A673 (cell line): Measurements from ENCODE around the gene CBX3. TPM values are rescaled to one million over a fixed set of nuclear protein-coding genes. Genes with fewer than 3 reads are reported as not detected.

Experiments used
- BruUV-seq: library from RNA; stranded (reverse); fragments of 400-500 nt; replicated peaks from 2 replicates; lab custom pipeline; 2021; lab: Mats Ljungman, UMichigan
- CTCF ChIA-PET: fragments of 300-600 bp; sonication (Branson Sonifier 250); formaldehyde crosslinking; loops from one replicate; lab custom pipeline; 2022; ENCODE audit warnings: antibody characterized with exemption; lab: Charles Lee
- POLR2A ChIA-PET: fragments of 300-600 bp; sonication (Branson Sonifier 250); formaldehyde crosslinking; loops from one replicate; lab custom pipeline; 2022; ENCODE audit warnings: antibody characterized with exemption; ENCODE audit not compliant: low non-redundant PET; lab: Charles Lee
- DNase-seq: peaks from one replicate; pipeline ENCODE4 v3.0.0-alpha.2; 2015; ENCODE audit warnings: low spot score
- H3K27ac ChIP-seq: fragments of 200-600 bp; sonication (generic); 2 replicates; pipeline ENCODE4 v1.5.1; 2016; ENCODE audit warnings: mixed run types, low read depth, mild to moderate bottlenecking, mixed read lengths, antibody characterized with exemption, low read length; ENCODE audit not compliant: poor library complexity, severe bottlenecking
- H3K27me3 ChIP-seq: fragments of 200-600 bp; sonication (generic); replicated peaks from 2 replicates; pipeline ENCODE4 v1.6.1; 2017; ENCODE audit warnings: mixed run types, low read depth, mild to moderate bottlenecking, mixed read lengths, antibody characterized with exemption, low read length; ENCODE audit not compliant: insufficient read depth, poor library complexity
- H3K36me3 ChIP-seq: fragments of 200-600 bp; sonication (generic); 2 replicates; pipeline ENCODE4 v1.6.1; 2016; ENCODE audit warnings: mixed run types, mild to moderate bottlenecking, mixed read lengths, antibody characterized with exemption, low read length; ENCODE audit not compliant: insufficient read depth, poor library complexity, severe bottlenecking
- H3K4me1 ChIP-seq: fragments of 200-600 bp; sonication (generic); 2 replicates; pipeline ENCODE4 v1.6.1; 2017; ENCODE audit warnings: mixed run types, mild to moderate bottlenecking, mixed read lengths, antibody characterized with exemption, low read length; ENCODE audit not compliant: insufficient read depth, poor library complexity, severe bottlenecking
- H3K4me3 ChIP-seq: fragments of 200-600 bp; sonication (generic); 2 replicates; pipeline ENCODE4 v1.5.1; 2016; ENCODE audit warnings: low read depth, mixed run types, mild to moderate bottlenecking, mixed read lengths, low read length; ENCODE audit not compliant: poor library complexity, severe bottlenecking
- H3K9me3 ChIP-seq: fragments of 200-600 bp; sonication (generic); 2 replicates; pipeline ENCODE4 v1.6.1; 2016; ENCODE audit warnings: mixed run types, low read depth, mild to moderate bottlenecking, mixed read lengths, antibody characterized with exemption, low read length; ENCODE audit not compliant: poor library complexity, severe bottlenecking
- EZH2 ChIP-seq: fragments of 200-600 bp; sonication (generic); IDR thresholded peaks from 2 replicates; pipeline ENCODE4 v1.6.1; 2017; ENCODE audit warnings: borderline replicate concordance, low read depth, mild to moderate bottlenecking, mixed read lengths, antibody characterized with exemption, low read length; ENCODE audit not compliant: poor library complexity, severe bottlenecking
- intact Hi-C: fragments of 100-400 bp; cut with micrococcal nuclease; formaldehyde crosslinking; loops from one replicate; pipeline ENCODE4 v1.10.0; 2022; ENCODE audit not compliant: unreplicated experiment
- total RNA-seq: library from RNA; stranded (reverse); gene quantifications from 2 replicates; pipeline ENCODE4 v1.2.3, GENCODE V29; 2021
- TF ChIP-seq, protein P1 (sequence below): fragments of 300-800, 200-600 bp; sonication (generic); conservative IDR thresholded peaks from 2 replicates; pipeline ENCODE4 v1.5.1; 2017; ENCODE audit warnings: low read depth, mild to moderate bottlenecking, antibody characterized with exemption, low read length, moderate library complexity, mixed read lengths

CBX3 gene
- total RNA-seq, 1 experiment from 2014 or later: 228 TPM

DNA sequence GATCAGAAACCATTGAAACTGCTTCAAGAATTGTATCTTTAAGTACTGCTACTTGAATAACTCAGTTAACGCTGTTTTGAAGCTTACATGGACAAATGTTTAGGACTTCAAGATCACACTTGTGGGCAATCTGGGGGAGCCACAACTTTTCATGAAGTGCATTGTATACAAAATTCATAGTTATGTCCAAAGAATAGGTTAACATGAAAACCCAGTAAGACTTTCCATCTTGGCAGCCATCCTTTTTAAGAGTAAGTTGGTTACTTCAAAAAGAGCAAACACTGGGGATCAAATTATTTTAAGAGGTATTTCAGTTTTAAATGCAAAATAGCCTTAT lies 15.7 kb upstream of the CBX3 start:
- intact Hi-C loops: no loop called here
- Histone ChIP-seq H3K4me3 (no peak overlapping the region), H3K4me1 (no peaks in the 10 kb centered on the region), H3K27ac (no peak overlapping the region), H3K9me3 (no peaks in the 10 kb centered on the region), H3K27me3 (no peaks in the 10 kb centered on the region), H3K36me3 (peaks cover 34% of the 10 kb centered on the region)
- ChIA-PET POLR2A (no interaction called here), CTCF (no interaction called here)
- BruUV-seq: TSS peak; percentile 50
- TF ChIP-seq, protein P1, sequence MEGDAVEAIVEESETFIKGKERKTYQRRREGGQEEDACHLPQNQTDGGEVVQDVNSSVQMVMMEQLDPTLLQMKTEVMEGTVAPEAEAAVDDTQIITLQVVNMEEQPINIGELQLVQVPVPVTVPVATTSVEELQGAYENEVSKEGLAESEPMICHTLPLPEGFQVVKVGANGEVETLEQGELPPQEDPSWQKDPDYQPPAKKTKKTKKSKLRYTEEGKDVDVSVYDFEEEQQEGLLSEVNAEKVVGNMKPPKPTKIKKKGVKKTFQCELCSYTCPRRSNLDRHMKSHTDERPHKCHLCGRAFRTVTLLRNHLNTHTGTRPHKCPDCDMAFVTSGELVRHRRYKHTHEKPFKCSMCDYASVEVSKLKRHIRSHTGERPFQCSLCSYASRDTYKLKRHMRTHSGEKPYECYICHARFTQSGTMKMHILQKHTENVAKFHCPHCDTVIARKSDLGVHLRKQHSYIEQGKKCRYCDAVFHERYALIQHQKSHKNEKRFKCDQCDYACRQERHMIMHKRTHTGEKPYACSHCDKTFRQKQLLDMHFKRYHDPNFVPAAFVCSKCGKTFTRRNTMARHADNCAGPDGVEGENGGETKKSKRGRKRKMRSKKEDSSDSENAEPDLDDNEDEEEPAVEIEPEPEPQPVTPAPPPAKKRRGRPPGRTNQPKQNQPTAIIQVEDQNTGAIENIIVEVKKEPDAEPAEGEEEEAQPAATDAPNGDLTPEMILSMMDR: no peak
- TF ChIP-seq EZH2: no peak
- DNase-seq: no peak

DNA sequence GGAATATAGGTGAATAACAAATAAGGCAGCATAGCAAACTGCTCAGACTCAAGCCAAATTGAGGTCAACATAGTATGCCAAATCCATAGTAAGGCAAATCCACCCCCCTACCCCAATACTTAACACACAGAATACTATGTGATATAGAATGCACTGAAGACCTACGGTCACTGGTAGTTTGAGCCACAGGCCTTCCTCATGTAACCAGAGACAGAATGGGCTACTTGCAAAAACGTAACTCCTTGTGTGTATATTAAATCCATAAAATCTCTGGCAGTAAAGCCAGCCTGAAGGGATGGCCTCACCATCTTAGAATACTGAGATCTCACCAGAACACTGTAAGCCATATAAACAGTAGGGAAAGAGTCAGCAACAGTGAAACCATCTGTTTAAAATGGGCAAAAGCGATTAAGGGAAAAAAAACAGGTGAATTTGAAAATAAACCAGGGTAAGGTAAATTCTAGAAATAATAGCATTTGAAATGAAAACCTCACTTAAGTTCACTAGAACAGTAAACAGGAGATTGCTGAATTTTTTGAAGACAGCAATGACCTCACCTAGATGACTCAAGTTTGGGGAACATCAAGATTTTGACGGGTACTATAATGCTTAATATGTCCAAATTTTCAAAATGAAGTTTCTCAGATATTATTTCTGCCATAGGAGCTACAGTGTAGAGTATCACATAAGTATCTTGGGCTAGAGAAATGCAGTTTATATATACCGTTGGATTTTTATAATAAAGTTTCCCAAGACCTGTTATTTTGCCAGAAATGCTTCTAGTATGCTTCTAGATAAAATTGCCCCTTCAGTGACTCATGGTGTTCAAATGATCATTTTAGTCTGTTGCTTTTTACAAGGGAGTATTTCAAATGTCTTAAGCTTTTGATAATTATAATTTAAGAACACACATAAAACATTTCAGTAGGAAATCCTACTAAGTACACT lies 14.9 kb upstream of the CBX3 start:
- no peak for TF ChIP-seq EZH2
- TF ChIP-seq, protein P1: no peak
- H3K4me3 ChIP-seq: no peak overlapping the region
- intact Hi-C loops: no loop called here
- no peaks in the 10 kb centered on the region for H3K9me3 ChIP-seq
- H3K36me3 ChIP-seq: peaks cover 42% of the 10 kb centered on the region
- DNase-seq: no peak
- H3K27ac ChIP-seq: no peak overlapping the region
- BruUV-seq: no TSS peak
- no peaks in the 10 kb centered on the region for H3K4me1 ChIP-seq
- CTCF ChIA-PET: interaction anchor here (1.0 kb wide), 1 partner anchor 96 kb away, joined by 4 read pairs; no protein-coding TSS in a partner anchor
- POLR2A ChIA-PET: no interaction called here
- no peaks in the 10 kb centered on the region for H3K27me3 ChIP-seq

DNA sequence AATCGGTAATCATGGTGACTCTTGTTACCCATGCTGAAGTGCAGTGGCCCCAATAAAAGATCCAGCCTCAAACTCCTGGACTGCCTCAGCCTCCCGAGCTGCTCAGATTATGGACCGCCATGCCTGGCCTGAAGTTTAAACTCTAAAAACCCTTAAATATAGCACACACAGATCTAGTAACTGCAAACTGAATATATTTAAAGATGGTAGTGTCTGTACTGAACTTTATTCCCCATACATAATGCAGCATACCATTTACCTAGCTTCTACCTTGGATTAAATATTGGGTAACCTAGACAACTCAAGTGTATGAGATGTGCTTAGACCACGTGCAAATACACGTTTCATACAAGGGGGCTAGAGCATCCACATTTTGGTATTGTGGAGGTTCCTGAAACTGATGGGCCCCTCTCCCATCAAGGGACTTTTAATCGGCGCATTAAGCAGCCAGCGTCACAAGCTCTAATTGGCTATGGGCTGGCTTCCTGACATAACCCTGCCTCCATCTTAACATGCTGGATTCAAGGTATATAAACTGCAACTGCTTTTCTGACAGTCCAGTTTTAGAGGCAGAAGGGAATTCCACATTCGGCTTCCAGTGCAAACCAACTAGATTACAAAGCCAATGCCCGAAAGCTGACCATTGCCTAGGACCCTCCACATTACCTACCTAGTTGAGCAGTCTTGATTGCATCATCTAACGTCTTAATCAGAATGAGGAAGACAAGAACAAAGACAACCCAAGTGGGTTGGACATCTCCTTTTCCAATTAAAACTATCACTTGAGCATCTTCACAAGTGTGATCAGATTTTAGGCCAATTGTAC lies 14.0 kb upstream of the CBX3 start:
- no TSS peak for BruUV-seq
- H3K9me3 ChIP-seq: no peaks in the 10 kb centered on the region
- no peaks in the 10 kb centered on the region for H3K27me3 ChIP-seq
- H3K27ac ChIP-seq: peak overlapping the region; percentile 46
- intact Hi-C loops: no loop called here
- H3K4me1 ChIP-seq: peaks cover 3% of the 10 kb centered on the region
- H3K4me3 ChIP-seq: no peak overlapping the region
- H3K36me3 ChIP-seq: peaks cover 52% of the 10 kb centered on the region
- ChIA-PET POLR2A (interaction anchor here (0.6 to 0.7 kb wide), 2 partner anchors 13 to 198 kb away, joined by 3 read pairs; no protein-coding TSS in a partner anchor), CTCF (interaction anchor here (0.5 to 1.0 kb wide), 2 partner anchors 10 to 97 kb away, joined by 3 to 4 read pairs; no protein-coding TSS in a partner anchor)
- TF ChIP-seq, protein P1: no peak
- TF ChIP-seq EZH2: no peak
- DNase-seq: no peak
